Osteocyte (in vitro differentiated cells): ENCODE measurements around the gene DOCK1. TPM values are rescaled to one million over a fixed set of nuclear protein-coding genes. Genes with fewer than 3 reads are reported as not detected.

Experiments used
- DNase-seq: peaks from one replicate; pipeline ENCODE4 v3.0.0; 2021; ENCODE audit warnings: mixed read lengths; ENCODE audit not compliant: unreplicated experiment; ENCODE audit errors: extremely low spot score
- H3K27ac Mint-ChIP-seq: one replicate; pipeline ENCODE4 v1.8.0; 2021; ENCODE audit warnings: mild to moderate bottlenecking, mixed read lengths; ENCODE audit not compliant: unreplicated experiment
- H3K27me3 Mint-ChIP-seq: one replicate; pipeline ENCODE4 v1.8.0; 2021; ENCODE audit warnings: mixed read lengths; ENCODE audit not compliant: unreplicated experiment
- H3K36me3 Mint-ChIP-seq: one replicate; pipeline ENCODE4 v1.8.0; 2021; ENCODE audit warnings: mixed read lengths; ENCODE audit not compliant: unreplicated experiment
- H3K4me1 Mint-ChIP-seq: one replicate; pipeline ENCODE4 v1.8.0; 2021; ENCODE audit warnings: mixed read lengths; ENCODE audit not compliant: unreplicated experiment
- H3K4me3 Mint-ChIP-seq: one replicate; pipeline ENCODE4 v1.8.0; 2021; ENCODE audit warnings: mild to moderate bottlenecking, moderate library complexity, mixed read lengths; ENCODE audit not compliant: unreplicated experiment
- H3K9me3 Mint-ChIP-seq: one replicate; pipeline ENCODE4 v1.8.0; 2021; ENCODE audit warnings: mixed read lengths; ENCODE audit not compliant: unreplicated experiment
- total RNA-seq: library from RNA; stranded (reverse); gene quantifications from 2 replicates; pipeline ENCODE4 v1.2.1, GENCODE V29; 2021
- TF ChIP-seq, protein P1 (sequence below): fragments of 200-600 bp; sonication (generic); IDR thresholded peaks from 2 replicates; pipeline ENCODE4 v1.5.0; 2021; ENCODE audit warnings: antibody characterized with exemption, mild to moderate bottlenecking, moderate library complexity

DOCK1 gene
- total RNA-seq, 1 donor from 2014 or later: 66.3 TPM

GRCh38 chr10:127283576-127283975 lies 378.3 kb downstream of the DOCK1 start:
- TF ChIP-seq, protein P1, sequence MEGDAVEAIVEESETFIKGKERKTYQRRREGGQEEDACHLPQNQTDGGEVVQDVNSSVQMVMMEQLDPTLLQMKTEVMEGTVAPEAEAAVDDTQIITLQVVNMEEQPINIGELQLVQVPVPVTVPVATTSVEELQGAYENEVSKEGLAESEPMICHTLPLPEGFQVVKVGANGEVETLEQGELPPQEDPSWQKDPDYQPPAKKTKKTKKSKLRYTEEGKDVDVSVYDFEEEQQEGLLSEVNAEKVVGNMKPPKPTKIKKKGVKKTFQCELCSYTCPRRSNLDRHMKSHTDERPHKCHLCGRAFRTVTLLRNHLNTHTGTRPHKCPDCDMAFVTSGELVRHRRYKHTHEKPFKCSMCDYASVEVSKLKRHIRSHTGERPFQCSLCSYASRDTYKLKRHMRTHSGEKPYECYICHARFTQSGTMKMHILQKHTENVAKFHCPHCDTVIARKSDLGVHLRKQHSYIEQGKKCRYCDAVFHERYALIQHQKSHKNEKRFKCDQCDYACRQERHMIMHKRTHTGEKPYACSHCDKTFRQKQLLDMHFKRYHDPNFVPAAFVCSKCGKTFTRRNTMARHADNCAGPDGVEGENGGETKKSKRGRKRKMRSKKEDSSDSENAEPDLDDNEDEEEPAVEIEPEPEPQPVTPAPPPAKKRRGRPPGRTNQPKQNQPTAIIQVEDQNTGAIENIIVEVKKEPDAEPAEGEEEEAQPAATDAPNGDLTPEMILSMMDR: no peak
- H3K4me3 Mint-ChIP-seq: no peak overlapping the region
- H3K4me1 Mint-ChIP-seq: peaks cover under 1% of the 10 kb centered on the region
- peaks cover 11% of the 10 kb centered on the region for H3K9me3 Mint-ChIP-seq
- H3K27ac Mint-ChIP-seq: no peak overlapping the region
- no peaks in the 10 kb centered on the region for H3K27me3 Mint-ChIP-seq
- H3K36me3 Mint-ChIP-seq: peaks cover 24% of the 10 kb centered on the region
- no peak for DNase-seq

- DNase-seq: no peak
- H3K36me3 Mint-ChIP-seq: peaks cover 15% of the 10 kb centered on the region
Measured at GRCh38 chr10:127290850-127291249, 385.6 kb downstream of the DOCK1 start.

DNA sequence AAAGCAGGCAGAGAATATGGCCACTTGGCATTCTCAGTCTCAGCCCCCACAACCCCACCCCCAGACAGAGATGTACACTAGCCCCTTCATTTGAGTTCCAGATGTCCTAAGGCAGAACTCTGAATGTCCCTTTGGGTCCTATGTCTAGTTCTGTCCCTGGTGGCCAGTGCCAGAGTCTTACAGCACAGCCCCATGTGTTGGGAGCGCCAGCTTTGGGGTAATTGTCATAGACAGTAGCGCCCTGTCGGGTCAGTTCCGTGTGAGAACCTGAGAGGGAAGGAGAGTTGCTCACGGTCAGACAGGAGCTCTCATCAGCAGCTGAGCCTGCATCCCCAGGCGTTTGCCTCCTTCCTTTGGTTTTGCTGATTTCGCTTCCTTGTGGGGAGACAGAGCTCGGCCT lies 386.1 kb downstream of the DOCK1 start:
- Mint-ChIP-seq H3K4me1 (no peaks in the 10 kb centered on the region), H3K27ac (no peak overlapping the region), H3K9me3 (peaks cover 31% of the 10 kb centered on the region), H3K4me3 (no peak overlapping the region), H3K36me3 (peaks cover 15% of the 10 kb centered on the region), H3K27me3 (no peaks in the 10 kb centered on the region)
- DNase-seq: no peak
- TF ChIP-seq, protein P1: no peak

More at GRCh38 chr10:127290850-127291249, 385.6 kb downstream of the DOCK1 start:
- no peaks in the 10 kb centered on the region for H3K27me3 Mint-ChIP-seq
- TF ChIP-seq, protein P1: no peak
- peaks cover 31% of the 10 kb centered on the region for H3K9me3 Mint-ChIP-seq
- no peaks in the 10 kb centered on the region for H3K4me1 Mint-ChIP-seq
- no peak overlapping the region for H3K27ac Mint-ChIP-seq
- no peak overlapping the region for H3K4me3 Mint-ChIP-seq

- DNase-seq: peak; percentile 53
- Mint-ChIP-seq H3K27me3 (no peaks in the 10 kb centered on the region), H3K4me3 (no peak overlapping the region), H3K27ac (no peak overlapping the region), H3K9me3 (peaks cover 24% of the 10 kb centered on the region), H3K36me3 (peaks cover 10% of the 10 kb centered on the region), H3K4me1 (no peaks in the 10 kb centered on the region)
- TF ChIP-seq, protein P1: no peak
Measured at GRCh38 chr10:127292888-127293287, 387.7 kb downstream of the DOCK1 start.

- Mint-ChIP-seq H3K4me3 (no peak overlapping the region), H3K27ac (no peak overlapping the region), H3K9me3 (peaks cover 20% of the 10 kb centered on the region), H3K4me1 (no peaks in the 10 kb centered on the region), H3K27me3 (no peaks in the 10 kb centered on the region), H3K36me3 (peaks cover 6% of the 10 kb centered on the region)
- TF ChIP-seq, protein P1: no peak
- DNase-seq: no peak
Measured at GRCh38 chr10:127293640-127294039, 388.4 kb downstream of the DOCK1 start.
